Gastrocnemius medialis (tissue), 4 donors: ENCODE measurements around the gene CA9. TPM values are rescaled to one million over a fixed set of nuclear protein-coding genes. Genes with fewer than 3 reads are reported as not detected.
A peak's percentile ranks its signal among the peaks of the same experiment; 100 is the strongest.

ENCODE experiments used
- ATAC-seq, 2 donors: fragments of 150-250 bp; one replicate each; pipeline ENCODE4 v1.9.1; 2016
- DNase-seq, 2 donors: peaks; one replicate each; pipeline ENCODE4 v3.0.0-alpha.2; 2019
- H3K27ac ChIP-seq, 4 donors: fragments of 200-600 bp; sonication (generic); 1 replicate in 1 of 4; 2 replicates in 3 of 4; pipeline ENCODE4 v1.5.1; 2016 to 2018; ENCODE audit warnings: mild to moderate bottlenecking in 2 of 4, moderate library complexity in 1 of 4
- H3K27me3 ChIP-seq, 3 donors: fragments of 200-600 bp; sonication (generic) in 2 of 3; 1 replicate in 1 of 3; 2 replicates in 2 of 3; pipeline versions ENCODE4 v1.5.1 to v1.6.0; 2016 to 2019; ENCODE audit warnings: mild to moderate bottlenecking in 1 of 3, moderate library complexity in 1 of 3
- H3K36me3 ChIP-seq, 2 donors: fragments of 200-600 bp; sonication (generic) in 1 of 2; one replicate each; pipeline ENCODE4 v1.5.1; 2017 to 2018
- H3K4me1 ChIP-seq, 2 donors: fragments of 200-600 bp; sonication (generic) in 1 of 2; one replicate each; pipeline ENCODE4 v1.5.1; 2016 to 2017; ENCODE audit warnings: mild to moderate bottlenecking in 2 of 2
- H3K4me3 ChIP-seq, 4 donors: fragments of 200-600 bp; sonication (generic) in 3 of 4; 1 replicate in 1 of 4; 2 replicates in 3 of 4; pipeline ENCODE4 v1.5.1; 2016 to 2019; ENCODE audit warnings: mild to moderate bottlenecking in 2 of 4
- H3K9me3 ChIP-seq, 3 donors: fragments of 200-600 bp; sonication (generic) in 2 of 3; 1 replicate in 1 of 3; 2 replicates in 2 of 3; pipeline ENCODE4 v1.5.1; 2016 to 2019
- CTCF ChIP-seq, 5 experiments: fragments of 450-650 bp in 3 of 5; fragments of 200-600 bp in 2 of 5; sonication (generic) in 2 of 5; IDR thresholded peaks in 4 of 5; conservative IDR thresholded peaks in 1 of 5; 1 replicate in 4 of 5; 2 replicates in 1 of 5; pipeline ENCODE4 v1.5.1; 2016 to 2019; ENCODE audit warnings: antibody characterized with exemption in 5 of 5, mild to moderate bottlenecking in 3 of 5, moderate library complexity in 3 of 5
- POLR2A ChIP-seq, 2 donors: fragments of 450-650 bp; IDR thresholded peaks; one replicate each; pipeline ENCODE4 v1.6.1; 2017; ENCODE audit warnings: antibody characterized with exemption in 2 of 2, mild to moderate bottlenecking in 2 of 2, moderate library complexity in 2 of 2
- in situ Hi-C, 4 donors: fragments of 200-750 bp; cut with MboI; loops; one replicate each; pipeline versions ENCODE4 v1.15.0 to v1.8.0; 2017; ENCODE audit warnings: low sequenced_read_pairs in 4 of 4
- intact Hi-C: fragments of 100-400 bp; cut with DNase I; formaldehyde crosslinking; loops from one replicate; pipeline ENCODE4 v1.15.1; 2023; ENCODE audit warnings: low total_unique reads
- total RNA-seq, 4 donors: library from RNA; depleted of rRNA; stranded (reverse); fragments of >200 nt; gene quantifications; one replicate each; pipeline versions ENCODE4 v1.1.0 to v1.2.3, GENCODE V29; 2016

Gene CA9
- total RNA-seq, 4 donors from 2014 or later = not detected

- Histone ChIP-seq H3K36me3 (no peaks in the 10 kb centered on the region), H3K9me3 (no peaks in the 10 kb centered on the region), H3K4me3 (peak overlapping the region; percentile 66 to 75 (median 70)), H3K27ac (peak overlapping the region; percentile 83 to 91 (median 88)), H3K27me3 (no peaks in the 10 kb centered on the region), H3K4me1 (peaks cover 11% of the 10 kb centered on the region in 2 donors)
- in situ Hi-C loops (loop anchor here in 1 of 4 donors (10.0 kb wide), 1 partner anchor 48 kb away; no protein-coding TSS in a partner anchor), intact Hi-C loops (loop anchor here (1.0 to 5.0 kb wide), 6 partner anchors 11 to 236 kb away; partner anchors contain the start of genes CREB3, GBA2, RGP1 and TLN1)
- ATAC-seq (peak; percentile 90 to 94), DNase-seq (peak; percentile 84 to 88)
- TF ChIP-seq POLR2A (IDR thresholded peaks at IDR 0.05) (peak; percentile 74 to 81), CTCF (IDR thresholded peaks at IDR 0.05 in 4 of 5, conservative IDR thresholded peaks at IDR 0.05 in 1 of 5) (peak; percentile 96 to 99 (median 98))
Measured at GRCh38 chr9:35646533-35647265, 27.0 kb upstream of the CA9 start.

GRCh38 chr9:35649431-35650340, 24.0 kb upstream of the CA9 start:
- in situ Hi-C loops = loop anchor here in 2 of 4 donors (10.0 to 25.0 kb wide), 2 partner anchors 45 to 87 kb away; a partner anchor contains a TSS
- no peak for DNase-seq

GRCh38 chr9:35650341-35651158, 23.2 kb upstream of the CA9 start, which contains the start of gene SIT1:
Gene SIT1 (minus strand): TSS chr9:35650931. CDS start chr9:35650853, 78 bp downstream.
- H3K4me3 ChIP-seq = no peak within 1 kb of the TSS
- intact Hi-C loops = loop anchor here (10.0 kb wide), 1 partner anchor 656 kb away; no protein-coding TSS in a partner anchor
- in situ Hi-C loops = loop anchor here in 1 of 4 donors (25.0 kb wide), 1 partner anchor 88 kb away; a partner anchor contains a TSS

More at GRCh38 chr9:35649431-35650340, 24.0 kb upstream of the CA9 start:
- peaks cover 11% of the 10 kb centered on the region in 2 donors for H3K4me1 ChIP-seq
- no peaks in the 10 kb centered on the region for H3K27me3 ChIP-seq
- H3K36me3 ChIP-seq = no peaks in the 10 kb centered on the region
- no peaks in the 10 kb centered on the region for H3K9me3 ChIP-seq
- no peak for TF ChIP-seq POLR2A (IDR thresholded peaks at IDR 0.05)
- TF ChIP-seq CTCF (IDR thresholded peaks at IDR 0.05 in 4 of 5, conservative IDR thresholded peaks at IDR 0.05 in 1 of 5) = no peak
- no peak for ATAC-seq
- H3K4me3 ChIP-seq = no peak overlapping the region
- no peak overlapping the region for H3K27ac ChIP-seq
- intact Hi-C loops = loop anchor here (5.0 to 10.0 kb wide), 2 partner anchors 167 to 655 kb away; no protein-coding TSS in a partner anchor

More at GRCh38 chr9:35650341-35651158, 23.2 kb upstream of the CA9 start, which contains the start of gene SIT1:
- ATAC-seq (no peak), DNase-seq (no peak)
- H3K36me3 ChIP-seq = no peaks in the 10 kb centered on the region
- peaks cover 11% of the 10 kb centered on the region in 2 donors for H3K4me1 ChIP-seq
- TF ChIP-seq CTCF (IDR thresholded peaks at IDR 0.05 in 4 of 5, conservative IDR thresholded peaks at IDR 0.05 in 1 of 5) = no peak
- no peak for TF ChIP-seq POLR2A (IDR thresholded peaks at IDR 0.05)
- no peaks in the 10 kb centered on the region for H3K27me3 ChIP-seq
- no peak within 1 kb of the TSS for H3K27ac ChIP-seq
- H3K9me3 ChIP-seq = no peaks in the 10 kb centered on the region
